Ecto neural progenitor cell (in vitro differentiated cells): ENCODE measurements around the gene TNS3.

Source experiments
- DNase-seq: peaks from one replicate; pipeline ENCODE4 v3.0.0-alpha.2; 2018; ENCODE audit warnings: low spot score

Gene TNS3

DNA sequence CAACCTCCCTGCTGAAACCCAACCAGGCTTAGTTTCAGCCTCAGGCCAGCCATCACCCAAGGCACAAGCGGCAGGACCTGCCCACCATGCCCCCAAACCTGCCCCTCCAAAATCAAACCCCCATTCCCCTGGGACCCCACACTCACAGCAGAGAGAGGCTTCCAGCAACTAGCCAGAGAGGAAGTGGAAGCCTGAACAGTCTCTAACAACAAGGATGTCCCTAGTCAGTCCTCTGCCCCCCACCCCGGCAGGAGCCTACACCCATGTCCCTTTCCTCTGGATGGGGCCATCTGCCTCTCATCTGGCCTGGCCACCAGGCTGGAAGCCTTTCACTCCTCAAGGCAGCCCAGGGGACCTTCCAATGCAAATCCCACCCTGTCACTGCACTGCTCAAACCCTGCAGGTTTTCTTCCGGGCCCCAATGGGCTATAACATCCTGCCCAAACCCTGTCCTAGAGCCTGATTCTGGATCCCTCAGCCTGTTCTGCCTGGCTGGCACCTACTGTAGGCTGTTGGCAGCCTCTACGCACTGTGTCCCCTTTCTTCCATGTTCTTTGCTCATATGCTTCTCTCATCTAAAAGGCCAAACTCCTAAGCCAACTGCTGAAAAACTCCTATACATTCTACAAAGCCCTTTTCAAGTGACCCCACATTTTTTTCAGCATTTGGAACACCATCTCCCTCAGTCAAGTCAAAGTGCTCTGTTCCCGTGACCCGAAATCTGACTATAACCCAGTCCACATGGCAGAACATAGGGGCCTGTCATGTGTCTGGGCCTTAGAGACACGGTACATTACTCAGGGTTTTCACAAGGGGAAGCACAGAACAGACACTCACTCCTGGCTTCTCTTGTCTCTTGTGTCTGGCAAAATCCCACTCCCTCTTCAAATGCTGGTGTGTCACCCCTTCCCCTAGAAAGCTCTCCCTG is 253.3 kb downstream of the TNS3 start:
- no peak for DNase-seq

DNA sequence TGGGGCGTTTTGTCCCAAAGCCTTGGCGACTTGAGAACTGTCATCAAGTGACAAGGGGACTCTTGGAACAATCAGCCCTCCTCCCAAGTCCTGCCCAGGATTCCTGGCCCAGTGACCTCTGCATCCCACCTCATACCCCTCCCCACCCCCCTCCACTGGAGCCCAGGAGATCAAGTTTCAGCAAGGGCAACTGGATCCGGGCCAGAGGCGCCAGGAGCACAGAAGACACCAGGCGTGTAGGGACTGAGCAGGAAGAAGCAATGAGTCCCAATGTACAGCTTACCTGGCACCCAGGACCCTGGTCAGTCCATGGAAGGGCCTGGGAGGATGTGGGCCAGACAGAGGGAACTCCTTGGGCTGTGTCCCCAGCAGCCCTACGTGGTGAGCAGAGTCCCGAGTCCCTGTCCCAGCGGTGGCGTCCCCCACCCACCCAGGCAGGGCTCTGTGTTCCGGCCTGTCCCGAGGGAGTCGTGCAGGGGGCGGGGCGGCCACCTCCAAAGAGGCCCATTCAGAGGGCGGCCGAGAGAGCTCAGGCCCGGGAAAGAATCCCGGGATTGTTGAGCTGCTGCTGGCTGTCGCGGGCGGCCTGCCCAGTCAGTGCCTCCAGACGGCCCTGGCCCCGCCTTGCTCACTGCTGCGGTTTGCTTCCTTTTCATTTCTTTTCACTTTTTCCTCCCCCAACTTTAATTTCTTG is 254.1 kb downstream of the TNS3 start:
- DNase-seq: peak; percentile 91

DNA sequence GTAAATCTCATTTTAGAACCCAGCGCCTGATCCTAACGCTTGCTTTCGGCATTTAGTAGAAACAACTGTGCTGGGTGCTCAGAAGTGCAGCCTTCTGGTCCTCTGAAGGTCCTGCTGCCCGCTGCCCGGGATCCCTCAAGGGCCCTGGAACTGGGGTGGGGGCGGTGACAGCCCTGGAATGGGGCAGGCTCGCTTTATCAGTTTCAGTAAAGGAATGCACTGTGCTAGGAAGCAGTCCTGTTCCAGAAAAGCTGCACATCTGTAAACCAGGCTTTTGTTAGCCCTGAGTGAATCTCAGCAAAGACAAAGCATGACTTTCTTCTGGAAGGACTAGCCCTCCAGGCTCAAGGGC is 254.6 kb downstream of the TNS3 start:
- DNase-seq: no peak

DNA sequence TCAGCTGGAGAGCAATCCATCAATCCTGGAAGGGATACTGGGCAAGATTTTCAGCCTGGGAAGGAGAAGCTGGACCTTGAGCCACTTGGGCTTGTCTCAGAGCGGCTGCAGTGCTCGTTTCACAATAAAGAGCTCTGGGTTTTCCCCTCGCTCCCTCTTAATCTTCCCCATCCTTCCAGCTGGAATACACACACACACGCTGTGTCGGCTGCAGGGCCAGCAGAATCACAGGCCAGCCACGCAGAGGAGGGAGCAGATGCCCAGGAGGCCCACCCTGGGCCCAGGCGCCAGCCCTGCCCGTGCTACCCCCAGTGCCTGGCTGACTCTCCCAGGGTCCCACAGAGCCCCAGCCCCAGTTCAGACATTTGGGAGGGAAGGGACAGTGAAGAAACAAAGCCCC is 255.1 kb downstream of the TNS3 start:
- peak; percentile 62 for DNase-seq

DNA sequence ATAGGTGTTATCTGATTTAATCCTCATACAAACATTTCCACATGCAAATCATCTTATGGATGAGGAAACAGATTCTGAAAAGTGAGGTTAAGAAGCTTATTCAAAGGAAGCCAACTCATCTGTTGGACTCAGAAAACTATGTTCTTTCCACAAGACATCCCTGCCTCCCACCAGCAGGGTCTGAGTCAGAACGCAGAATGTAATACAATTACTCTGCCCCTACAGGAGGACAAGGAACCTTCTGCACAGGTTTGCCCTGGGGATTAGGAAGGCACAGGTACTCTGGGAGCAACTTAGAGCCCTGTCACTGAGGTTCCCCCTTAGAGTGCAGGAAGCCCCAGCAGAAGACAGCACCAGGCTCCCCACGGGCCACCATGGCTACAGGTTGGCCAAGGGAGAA is 255.7 kb downstream of the TNS3 start:
- DNase-seq: no peak

DNA sequence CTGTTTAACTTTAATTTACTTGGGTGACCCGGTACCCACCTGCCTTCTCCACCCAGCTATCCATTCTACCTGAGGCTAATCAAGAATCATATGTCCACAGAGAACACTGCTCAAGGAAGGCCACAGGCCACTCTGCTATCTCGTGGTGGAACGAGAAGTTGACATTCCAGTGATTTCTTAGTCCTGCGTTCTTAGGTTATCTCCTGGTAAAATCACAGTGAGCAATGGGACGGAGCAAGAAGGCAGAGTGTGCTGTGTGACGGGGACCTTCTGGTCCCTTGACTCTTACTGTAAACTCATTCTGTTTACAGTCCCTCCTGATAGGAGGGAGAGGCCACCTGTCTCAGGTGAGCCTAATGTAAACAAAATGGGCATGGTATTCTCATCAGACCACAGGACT is 256.6 kb downstream of the TNS3 start:
- DNase-seq: no peak

DNA sequence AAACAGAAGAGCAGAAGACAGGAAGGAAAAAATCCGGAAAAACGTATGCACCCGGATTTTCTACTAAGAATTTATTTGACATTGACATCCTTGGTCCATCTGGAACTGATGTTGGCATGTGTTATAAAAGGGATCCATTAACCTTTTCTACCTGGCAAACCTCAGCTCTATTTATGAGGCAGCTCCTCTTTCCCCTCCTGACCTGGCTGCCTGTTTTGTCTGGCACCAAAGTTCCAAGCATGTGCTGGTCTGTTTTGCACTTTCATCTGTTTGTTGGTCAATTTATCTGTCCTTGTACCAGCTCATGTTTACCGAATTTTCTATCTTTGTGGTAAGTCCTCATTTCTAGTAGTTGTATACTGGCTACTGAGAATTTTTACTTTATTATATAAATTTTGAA is 258.0 kb downstream of the TNS3 start:
- DNase-seq: no peak

DNA sequence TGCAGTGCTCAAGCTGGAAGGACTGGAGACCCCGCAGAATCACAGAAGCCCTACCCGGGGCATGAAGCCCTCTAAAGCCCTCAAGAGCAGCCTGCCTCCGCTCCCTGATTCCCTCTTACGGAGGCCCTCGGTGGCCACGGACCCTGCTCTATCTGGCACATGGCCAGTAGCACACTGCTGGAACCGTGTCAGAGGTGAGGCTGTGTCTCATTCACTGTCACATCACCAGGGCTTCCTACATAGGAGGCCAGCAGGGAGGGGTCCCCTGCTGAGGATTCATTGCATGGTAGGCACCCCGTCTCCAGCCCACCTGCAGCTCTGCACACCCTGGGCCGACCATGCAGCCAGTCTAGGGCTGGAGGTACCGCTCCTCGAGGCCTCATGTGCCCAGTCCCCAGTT is 259.2 kb downstream of the TNS3 start:
- no peak for DNase-seq

DNA sequence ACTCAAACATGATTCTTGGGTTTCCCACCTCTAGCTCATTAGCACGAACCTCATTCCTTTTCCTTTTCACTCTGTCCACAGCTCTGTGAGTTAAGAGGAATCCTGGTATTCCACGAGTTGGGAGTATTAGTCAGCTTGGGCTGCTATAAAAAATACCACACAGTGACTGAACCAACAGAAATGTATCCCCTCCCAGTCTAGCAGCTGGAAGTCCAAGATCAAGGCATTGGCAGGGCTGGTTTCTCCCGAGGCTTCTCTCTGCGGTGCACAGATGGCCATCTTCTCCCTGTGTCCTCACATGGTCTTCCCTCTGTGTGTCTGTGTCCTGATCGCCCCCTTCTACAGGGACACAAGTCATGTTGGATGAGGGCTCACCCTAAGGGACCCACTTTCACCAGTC is 261.6 kb downstream of the TNS3 start:
- DNase-seq: no peak

DNA sequence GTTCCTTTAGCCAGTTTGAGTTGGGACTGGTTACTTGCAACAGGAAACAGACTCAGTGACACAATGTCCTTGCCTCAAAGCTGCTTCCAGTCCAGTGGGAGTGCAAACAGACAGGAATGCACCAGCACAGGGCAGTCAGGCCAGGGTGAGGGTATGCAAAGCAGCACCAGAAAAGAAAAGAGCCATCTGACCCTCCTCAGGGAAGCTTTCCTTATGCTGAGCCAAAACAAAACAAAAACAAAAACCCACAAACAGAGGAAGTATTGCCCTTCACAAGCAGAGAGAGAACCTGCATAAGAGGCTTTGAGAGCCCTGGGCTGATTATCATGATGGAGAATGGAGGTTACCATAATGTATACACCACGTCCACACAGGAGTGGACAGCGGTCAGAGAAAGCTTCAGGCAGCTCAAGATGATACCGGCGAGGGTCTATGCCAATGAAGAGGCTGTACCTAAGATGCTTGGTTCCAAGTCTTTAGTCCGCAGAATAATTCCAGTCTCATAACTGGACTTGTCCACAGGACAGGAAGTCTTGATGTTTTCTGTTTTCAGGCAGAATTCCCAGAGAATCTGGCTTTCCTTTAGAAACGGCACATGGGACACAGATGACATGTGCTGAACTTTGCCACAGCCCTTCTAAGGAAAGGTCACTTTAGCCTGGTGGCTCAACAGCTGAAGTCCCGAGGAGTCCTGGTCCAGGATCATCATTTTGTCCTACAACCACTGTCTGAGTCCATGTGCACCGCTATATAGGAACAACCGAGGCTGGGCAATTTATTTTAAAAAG is 263.3 kb downstream of the TNS3 start:
- DNase-seq: no peak

DNA sequence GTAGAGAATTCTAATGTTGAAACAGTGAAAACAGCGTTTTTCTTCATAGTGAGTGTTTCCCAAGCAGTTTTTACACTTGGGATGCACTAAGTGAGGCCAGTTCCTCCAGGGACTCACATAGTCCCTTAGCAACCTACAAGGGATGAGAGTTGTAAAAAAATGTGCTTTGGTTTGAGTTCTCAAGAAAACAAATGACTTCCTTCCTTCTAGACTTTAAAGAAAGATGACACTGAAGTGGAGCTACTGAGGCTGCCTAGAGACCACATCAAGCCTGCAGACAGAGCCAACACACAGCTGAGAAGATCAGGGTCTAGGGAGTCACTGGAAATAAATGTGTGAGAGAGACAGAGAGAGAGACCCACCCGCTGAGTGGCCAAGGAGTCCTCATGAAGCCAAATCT is 264.4 kb downstream of the TNS3 start:
- no peak for DNase-seq

DNA sequence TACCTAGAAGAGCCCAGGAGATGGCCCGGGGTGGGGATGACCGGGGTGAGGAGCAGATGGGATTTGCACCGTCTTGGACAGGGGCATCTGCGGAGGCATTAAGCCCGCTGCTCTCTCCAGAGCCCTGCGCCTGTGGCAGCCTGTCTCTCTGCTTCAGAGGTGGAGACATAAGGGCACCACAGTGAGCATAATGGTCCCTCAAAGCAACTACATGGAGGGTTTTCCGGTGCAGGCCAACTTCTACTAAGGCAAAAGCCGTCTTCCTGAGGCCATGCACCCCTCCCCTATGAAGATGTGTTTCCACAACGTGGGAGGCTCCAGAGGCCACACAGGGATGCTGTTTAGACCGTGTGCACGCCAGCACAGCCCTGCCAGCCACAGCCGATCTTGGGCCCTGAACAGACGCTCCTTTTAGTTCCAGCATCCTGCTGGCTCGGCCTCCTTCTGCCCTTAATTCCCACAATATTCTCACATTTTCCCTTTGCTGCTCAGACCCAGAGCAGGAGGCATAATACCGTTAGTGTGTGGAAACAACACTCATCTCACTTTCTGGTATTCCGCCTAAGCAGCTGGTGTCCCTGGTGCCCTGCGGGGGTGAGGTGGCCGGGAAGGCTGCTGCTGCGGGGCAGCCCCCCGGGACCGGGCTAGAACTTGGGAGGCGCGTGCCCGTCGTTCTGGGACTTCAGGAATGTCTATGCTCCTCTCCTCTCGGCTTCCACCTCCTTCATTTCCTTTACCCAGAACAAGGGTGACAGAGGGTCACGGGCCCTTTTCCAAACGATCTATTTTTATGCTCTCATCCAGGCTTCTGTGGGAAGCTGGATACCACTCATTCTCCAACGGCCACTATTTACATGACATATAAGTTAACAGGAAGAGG is 266.9 kb downstream of the TNS3 start:
- DNase-seq: no peak

DNA sequence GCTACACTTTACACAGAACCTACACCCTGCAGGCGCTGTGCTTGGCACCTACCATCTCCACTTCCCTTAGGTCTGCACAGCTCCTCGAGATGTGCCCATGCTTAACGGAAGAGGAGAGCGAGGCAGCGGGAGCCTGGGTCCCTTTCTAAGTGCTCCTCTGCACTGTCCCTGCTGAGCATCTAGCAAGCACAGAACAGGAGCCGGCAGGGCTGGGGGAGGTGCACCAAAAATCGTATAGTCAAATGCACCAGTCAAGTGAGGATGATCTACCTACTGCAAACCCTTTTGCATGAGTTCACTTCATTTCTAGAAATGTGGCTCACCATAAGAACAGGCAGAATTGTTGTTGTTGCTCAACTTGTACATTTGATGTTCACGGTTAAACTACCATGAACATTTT is 267.7 kb downstream of the TNS3 start:
- no peak for DNase-seq

DNA sequence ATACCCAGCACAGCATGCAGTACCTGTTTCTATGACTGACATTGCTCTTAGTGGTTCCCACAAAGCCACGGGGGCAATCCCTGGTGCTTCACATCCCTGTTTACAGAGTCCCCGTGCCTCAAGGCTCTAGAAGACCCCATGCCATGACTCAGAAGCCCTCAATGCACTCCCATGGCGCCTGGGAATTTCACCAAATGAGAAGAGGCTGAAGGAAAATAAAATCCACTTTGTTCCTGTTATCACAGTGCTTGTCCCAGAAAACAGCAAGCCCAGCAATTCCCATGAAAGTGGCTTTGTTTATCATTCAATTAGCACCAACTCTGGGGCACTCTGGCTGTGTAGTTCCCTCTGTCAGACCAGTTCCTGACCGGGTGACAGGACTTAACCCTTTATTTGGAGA is 268.3 kb downstream of the TNS3 start:
- DNase-seq: no peak

DNA sequence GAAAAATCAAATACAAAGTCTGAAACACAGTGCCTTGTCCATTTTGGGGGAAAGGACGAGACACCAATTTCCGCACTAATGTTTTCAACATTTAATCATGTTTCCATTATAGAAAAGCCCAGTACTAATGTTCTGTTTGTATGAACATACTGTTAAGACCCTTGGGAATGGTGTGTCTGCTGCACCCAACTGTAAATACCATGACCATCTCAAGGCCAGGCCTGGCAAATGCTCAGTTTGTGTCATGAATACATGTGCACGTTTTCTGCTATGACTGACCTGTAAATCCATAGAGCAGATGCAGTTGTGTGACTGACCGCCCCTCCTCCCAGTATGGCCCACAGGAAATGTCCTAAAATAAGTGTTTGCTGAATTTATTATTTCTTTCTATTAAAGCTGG is 270.0 kb downstream of the TNS3 start:
- DNase-seq: no peak

DNA sequence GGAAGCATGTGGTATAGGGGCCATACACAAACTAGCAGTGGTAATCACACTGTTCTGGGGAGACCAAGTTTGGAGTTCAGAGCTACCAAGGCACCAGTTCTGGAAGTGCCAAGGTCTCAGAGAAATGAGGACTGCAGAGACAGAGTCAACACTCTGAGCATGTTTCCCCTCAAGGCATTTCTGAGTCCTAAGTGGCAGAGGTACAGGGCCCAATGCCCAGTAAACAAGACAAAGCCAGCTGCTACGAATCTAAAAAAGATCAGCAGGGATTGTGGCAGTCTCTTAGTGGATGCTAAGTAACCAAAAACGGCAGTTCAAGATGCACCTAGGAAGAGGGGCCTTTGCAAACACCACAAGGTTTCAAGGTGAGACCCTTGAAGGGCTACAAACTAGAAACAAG is 271.9 kb downstream of the TNS3 start:
- no peak for DNase-seq

DNA sequence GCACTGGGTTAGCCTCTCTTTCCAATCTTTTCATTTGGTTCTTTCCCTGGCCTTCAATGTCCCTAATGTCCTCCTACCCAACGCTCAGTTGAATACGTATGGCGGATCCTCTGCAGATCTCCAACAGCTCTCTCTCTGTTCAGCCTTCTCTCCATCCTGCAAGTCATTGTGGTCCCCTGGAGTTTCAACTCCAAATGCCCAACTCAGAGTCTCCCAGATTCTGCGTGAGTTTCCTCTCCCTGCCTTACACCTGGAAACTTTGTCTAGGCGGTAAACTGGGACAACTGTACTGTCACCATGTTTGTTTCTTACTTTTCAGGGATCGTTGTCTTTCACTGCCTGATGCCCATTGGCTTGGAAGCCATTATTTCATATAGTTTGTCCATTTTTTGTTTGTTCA is 273.1 kb downstream of the TNS3 start:
- no peak for DNase-seq

DNA sequence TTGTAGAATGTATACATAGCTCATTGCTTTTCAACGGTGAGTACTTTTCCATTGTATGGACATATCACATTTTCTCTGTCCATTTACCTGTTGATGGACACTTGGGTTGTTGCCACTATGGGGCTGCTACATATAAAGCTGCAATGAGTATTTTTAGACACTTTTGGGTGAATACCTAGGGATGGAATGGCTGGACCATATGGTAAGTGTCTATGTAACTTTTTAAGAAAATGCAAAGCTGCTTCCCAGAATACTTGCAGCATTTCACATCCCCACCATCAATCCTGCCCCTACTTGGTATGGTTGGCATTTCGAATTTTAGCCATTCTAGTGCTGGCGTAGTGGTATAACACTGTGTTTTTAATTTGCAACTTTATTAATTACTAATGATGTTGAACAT is 274.6 kb downstream of the TNS3 start:
- DNase-seq: no peak

DNA sequence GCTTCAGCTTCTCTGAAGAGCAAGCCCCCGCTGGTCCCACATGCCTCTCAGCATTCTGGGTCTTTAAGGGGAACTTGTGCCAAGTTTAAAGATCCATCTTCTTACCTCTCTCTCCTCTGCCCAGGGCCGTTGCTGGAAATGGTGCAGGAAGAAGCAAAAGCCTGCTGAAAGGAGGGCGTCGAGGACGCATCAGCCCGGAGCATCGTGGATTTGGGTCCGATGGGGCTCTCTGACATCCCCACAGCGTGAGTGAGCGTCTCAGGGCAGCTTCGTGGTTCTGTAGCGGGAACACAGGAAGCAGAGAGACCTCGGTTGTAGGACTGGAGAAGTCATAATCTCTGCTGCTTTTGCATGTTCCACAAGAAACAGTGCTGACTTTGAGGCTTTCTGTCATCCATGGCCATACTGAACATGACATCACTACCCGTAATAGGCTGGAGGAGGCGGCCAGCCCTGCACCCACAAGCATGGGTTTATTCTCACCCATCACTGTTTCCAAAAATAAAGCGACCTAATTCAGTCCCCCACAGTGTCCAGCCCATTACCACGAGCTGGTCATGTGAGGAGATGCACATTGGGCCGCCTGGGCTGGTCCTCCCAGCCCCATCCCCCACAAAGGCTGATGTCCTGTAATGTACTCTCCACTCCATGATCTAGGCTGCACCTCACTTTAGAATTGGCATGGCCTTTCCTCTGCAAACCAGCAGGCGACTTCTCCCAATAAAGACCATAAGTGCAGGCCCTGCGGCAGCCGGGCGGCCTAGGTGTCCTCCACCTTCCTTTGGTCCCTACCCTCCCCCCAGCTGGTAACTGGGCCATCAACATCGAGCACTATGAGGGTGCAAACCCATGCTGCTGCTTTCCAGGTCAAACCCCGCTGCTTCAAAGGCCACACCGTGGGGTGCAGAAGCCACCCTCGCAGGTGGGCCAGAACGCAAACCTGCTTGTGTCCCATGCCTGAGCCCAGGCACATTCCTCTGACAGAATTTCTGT is 276.9 kb downstream of the TNS3 start:
- DNase-seq: no peak

DNA sequence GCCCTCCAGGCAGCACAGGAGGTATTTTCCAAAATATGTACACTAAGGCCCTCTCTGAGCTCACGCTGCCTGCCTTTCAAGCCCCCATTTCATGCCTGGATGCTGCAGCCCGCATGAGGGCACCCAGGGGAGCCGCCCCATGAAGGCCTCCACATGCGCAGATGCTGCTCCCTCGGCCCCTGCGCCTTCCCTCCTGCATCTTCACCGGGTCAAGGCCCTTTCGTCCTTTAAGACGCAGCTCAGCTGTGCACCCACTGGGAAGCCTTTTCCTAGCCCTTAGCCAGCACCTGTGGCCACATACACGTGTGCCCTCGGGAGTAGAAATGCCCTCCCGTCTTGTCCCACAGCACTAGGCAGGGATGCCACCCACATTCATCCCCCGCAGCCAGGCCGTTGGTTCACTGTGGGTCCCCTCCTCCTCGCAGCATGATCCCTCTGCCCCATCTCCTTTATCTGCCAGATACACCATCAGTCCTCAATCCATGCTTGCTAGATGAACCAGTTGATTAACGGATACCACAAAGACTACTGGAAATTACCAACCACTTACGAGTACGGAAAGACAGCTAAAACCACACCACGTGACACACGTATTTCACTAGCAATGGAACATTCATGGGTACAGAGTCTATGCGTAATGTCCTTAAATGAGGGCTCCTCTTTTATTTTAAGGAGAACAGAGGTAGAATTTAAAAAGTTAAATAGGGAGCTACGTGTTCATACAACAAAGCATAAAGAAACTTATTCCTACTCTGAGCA is 278.0 kb downstream of the TNS3 start:
- DNase-seq: no peak
